K562 (cell line): ENCODE data around the gene FA2H.

Experiments
- CEBPZ ChIP-seq: fragments of 150-350 bp; IDR thresholded peaks from 2 replicates; pipeline ENCODE4 v1.6.1; 2014; ENCODE audit warnings: low read depth, mild to moderate bottlenecking, low read length, borderline replicate concordance
- CTCF ChIP-seq, 3 experiments: IDR thresholded peaks in 2 of 3; conservative IDR thresholded peaks in 1 of 3; 2 replicates each; pipeline ENCODE4 v1.5.1; 2011 to 2012; ENCODE audit warnings: low read length in 3 of 3, mild to moderate bottlenecking in 3 of 3, control low read depth in 2 of 3, improper control_type of control experiment in 1 of 3, inconsistent platforms in 1 of 3, low read depth in 1 of 3, mixed read lengths in 1 of 3, moderate library complexity in 1 of 3; ENCODE audit not compliant: insufficient read depth in 2 of 3
- MXD1 ChIP-seq: fragments of 250-450 bp; sonication (Bioruptor Pico); IDR thresholded peaks from 2 replicates; pipeline ENCODE4 v1.8.0; 2021; ENCODE audit warnings: borderline replicate concordance, mild to moderate bottlenecking, moderate library complexity; ENCODE audit not compliant: poor library complexity, severe bottlenecking
- STAG1 ChIP-seq: sonication (generic); formaldehyde crosslinking; IDR thresholded peaks from 2 replicates; pipeline ENCODE4 v1.5.0; 2020; ENCODE audit warnings: missing genetic modification reagents, borderline replicate concordance
- TCF7 ChIP-seq: sonication (generic); IDR thresholded peaks from 2 replicates; pipeline ENCODE4 v1.6.1; 2016; ENCODE audit warnings: antibody characterized with exemption, borderline replicate concordance
- THRB ChIP-seq: fragments of 450-650 bp; formaldehyde crosslinking; conservative IDR thresholded peaks from 2 replicates; pipeline ENCODE4 v1.4.0; 2022; ENCODE audit warnings: mild to moderate bottlenecking, missing genetic modification characterization

- TF ChIP-seq CTCF (IDR thresholded peaks at IDR 0.05 in 2 of 3, conservative IDR thresholded peaks at IDR 0.05 in 1 of 3; ENCODE audit: insufficient read depth in 2 of 3, low read depth in 1 of 3, low read length in 3 of 3) = no peak
- TF ChIP-seq TCF7 = no peak
- no peak for TF ChIP-seq MXD1 (CRISPR knock-in tag)
- no peak for TF ChIP-seq THRB (CRISPR knock-in tag)
- TF ChIP-seq CEBPZ = no peak
- TF ChIP-seq STAG1 (CRISPR knock-in tag) = no peak
Observed at GRCh38 chr16:74711938-74712337, 62.7 kb downstream of the FA2H start.
